ENCODE data around the gene SAP25.
A peak's percentile ranks its signal among the peaks of the same experiment; 100 is the strongest.
"Not testable (repeated sequence)": the region's sequence is repeated elsewhere in the genome, so short reads cannot be mapped to it uniquely, and the experiment has no call there.

Gene SAP25

GRCh38 chr7:100567751-100568175 is 5.9 kb downstream of the SAP25 start:
- H3K9ac ChIP-seq (ENCODE audit: insufficient read length, low read depth), result no peak overlapping the region
- H3K36me3 ChIP-seq (ENCODE audit: insufficient read depth, insufficient read length, low read length), result peaks cover 7% of the 10 kb centered on the region

DNA sequence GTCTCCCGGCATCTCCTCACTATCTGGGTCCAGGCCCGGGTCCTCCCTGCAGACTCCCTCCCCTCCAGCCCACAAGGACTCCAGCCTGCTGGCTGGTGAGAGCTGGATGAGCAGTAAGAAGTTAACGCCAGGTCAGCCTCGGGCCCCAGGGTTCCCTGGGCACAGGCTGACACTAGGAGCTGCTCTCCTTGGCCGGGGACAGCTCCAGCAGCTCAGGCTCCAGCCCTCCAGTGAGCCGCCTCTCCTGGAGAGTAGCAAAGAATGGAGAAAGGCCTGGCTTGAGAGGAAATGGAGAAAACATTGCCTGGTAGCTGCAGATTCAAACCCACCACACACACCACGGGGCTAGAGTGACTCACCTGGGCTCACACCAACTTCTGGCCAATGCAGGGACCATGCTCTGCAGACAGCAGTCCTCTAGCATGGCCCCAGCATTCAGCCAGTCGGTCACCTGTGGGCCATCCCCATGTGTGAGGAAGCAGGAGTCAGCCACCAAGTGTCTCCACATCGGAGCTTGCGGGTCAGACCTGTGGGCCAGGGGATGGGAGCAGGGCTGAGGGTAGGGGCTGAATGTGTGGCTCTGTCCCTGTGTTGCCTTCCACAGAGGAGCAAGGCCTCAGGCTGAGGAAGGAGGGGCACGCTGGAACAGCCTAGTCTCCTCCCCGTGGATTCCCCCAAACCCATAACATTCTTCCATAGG is 6.5 kb downstream of the SAP25 start:
- peaks cover 7% of the 10 kb centered on the region for H3K36me3 ChIP-seq (ENCODE audit: insufficient read depth, insufficient read length, low read length)
- H3K27me3 ChIP-seq (ENCODE audit: insufficient read depth, insufficient read length), result no peaks in the 10 kb centered on the region
- no peak for DNase-seq (ENCODE audit: low read depth, low spot score)
- peaks cover 18% of the 10 kb centered on the region for H3K4me1 ChIP-seq (ENCODE audit: insufficient read depth, insufficient read length)
- H3K9me3 ChIP-seq (ENCODE audit: insufficient read depth, low read length), result no peaks in the 10 kb centered on the region
- no peak overlapping the region for H3K4me3 ChIP-seq (ENCODE audit: insufficient read length, low read depth)
- no peak for TF ChIP-seq SUZ12 (IDR thresholded peaks at IDR 0.05; ENCODE audit: extremely low read depth, insufficient read depth, insufficient read length)
- no peak for TF ChIP-seq YY1 (IDR thresholded peaks at IDR 0.05; ENCODE audit: insufficient read depth, insufficient read length)
- no peak for TF ChIP-seq ZNF274 (IDR thresholded peaks at IDR 0.05; ENCODE audit: low read depth, low read length)
- peak overlapping the region; percentile 7 for H3K9ac ChIP-seq (ENCODE audit: insufficient read length, low read depth)

More at GRCh38 chr7:100567751-100568175, 5.9 kb downstream of the SAP25 start:
- Histone ChIP-seq H3K4me1 (ENCODE audit: insufficient read depth, insufficient read length) (peaks cover 19% of the 10 kb centered on the region), H3K9me3 (ENCODE audit: insufficient read depth, low read length) (no peaks in the 10 kb centered on the region), H3K4me3 (ENCODE audit: insufficient read length, low read depth) (no peak overlapping the region), H3K27me3 (ENCODE audit: insufficient read depth, insufficient read length) (no peaks in the 10 kb centered on the region)
- no peak for TF ChIP-seq YY1 (IDR thresholded peaks at IDR 0.05; ENCODE audit: insufficient read depth, insufficient read length)
- no peak for TF ChIP-seq SUZ12 (IDR thresholded peaks at IDR 0.05; ENCODE audit: extremely low read depth, insufficient read depth, insufficient read length)
- no peak for TF ChIP-seq ZNF274 (IDR thresholded peaks at IDR 0.05; ENCODE audit: low read depth, low read length)
- no peak for DNase-seq (ENCODE audit: low read depth, low spot score)

DNA sequence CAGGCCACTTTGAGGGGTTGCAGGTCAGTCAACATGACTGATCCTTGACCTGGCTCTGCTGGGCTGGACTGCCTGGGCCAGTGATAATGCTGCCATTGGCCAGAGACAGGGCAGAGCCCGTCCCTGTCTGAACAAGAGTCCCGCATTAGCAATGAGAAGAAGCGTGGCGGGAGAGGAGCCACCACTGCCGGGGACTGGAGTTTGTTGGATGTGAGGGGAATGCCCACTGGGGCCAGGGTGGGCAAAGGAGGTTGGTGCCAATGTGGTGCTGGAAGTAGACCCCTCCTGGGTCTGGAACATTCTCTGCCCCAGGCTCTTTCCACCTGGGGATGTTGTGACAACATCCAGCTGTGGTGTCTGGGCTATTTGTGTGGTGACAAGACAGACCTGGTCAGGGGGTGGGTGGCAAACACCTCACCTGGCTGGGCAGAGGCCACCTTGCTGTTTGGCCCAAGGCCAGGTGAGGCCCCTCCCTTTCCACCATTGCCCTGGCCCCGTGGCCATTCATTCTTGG is 7.6 kb downstream of the SAP25 start:
- Histone ChIP-seq H3K4me1 (ENCODE audit: insufficient read depth, insufficient read length) (peaks cover 14% of the 10 kb centered on the region), H3K9ac (ENCODE audit: insufficient read length, low read depth) (no peak overlapping the region), H3K9me3 (ENCODE audit: insufficient read depth, low read length) (no peaks in the 10 kb centered on the region), H3K4me3 (ENCODE audit: insufficient read length, low read depth) (no peak overlapping the region), H3K27me3 (ENCODE audit: insufficient read depth, insufficient read length) (no peaks in the 10 kb centered on the region), H3K36me3 (ENCODE audit: insufficient read depth, insufficient read length, low read length) (peaks cover 11% of the 10 kb centered on the region)
- no peak for DNase-seq (ENCODE audit: low read depth, low spot score)
- no peak for TF ChIP-seq ZNF274 (IDR thresholded peaks at IDR 0.05; ENCODE audit: low read depth, low read length)
- no peak for TF ChIP-seq YY1 (IDR thresholded peaks at IDR 0.05; ENCODE audit: insufficient read depth, insufficient read length)
- no peak for TF ChIP-seq SUZ12 (IDR thresholded peaks at IDR 0.05; ENCODE audit: extremely low read depth, insufficient read depth, insufficient read length)

DNA sequence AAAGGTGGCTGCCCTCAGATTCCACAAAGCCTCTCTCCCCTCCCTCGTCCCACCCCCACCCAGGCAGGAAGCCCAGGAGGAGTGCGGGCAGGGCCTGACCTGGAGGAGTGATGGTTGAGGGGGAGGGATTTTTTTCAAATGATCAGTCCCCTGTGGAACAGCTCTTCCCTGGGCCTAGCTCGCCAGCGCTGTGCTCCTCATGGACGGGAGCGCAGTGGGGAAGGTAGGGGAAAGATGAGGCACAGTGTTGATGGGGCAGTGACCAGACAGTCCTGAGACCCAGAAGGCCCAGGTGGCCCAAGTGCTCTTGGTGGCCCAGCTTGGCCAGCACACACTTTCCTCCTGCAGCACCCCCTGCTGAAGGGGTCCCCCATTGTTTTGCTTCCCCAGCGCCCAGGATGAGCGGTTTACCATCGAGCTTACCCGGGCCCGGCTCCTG is 8.5 kb downstream of the SAP25 start:
- peaks cover 13% of the 10 kb centered on the region for H3K4me1 ChIP-seq (ENCODE audit: insufficient read depth, insufficient read length)
- no peak overlapping the region for H3K9ac ChIP-seq (ENCODE audit: insufficient read length, low read depth)
- peaks cover 11% of the 10 kb centered on the region for H3K36me3 ChIP-seq (ENCODE audit: insufficient read depth, insufficient read length, low read length)
- no peak for DNase-seq (ENCODE audit: low read depth, low spot score)
- H3K4me3 ChIP-seq (ENCODE audit: insufficient read length, low read depth), result no peak overlapping the region
- TF ChIP-seq YY1 (IDR thresholded peaks at IDR 0.05; ENCODE audit: insufficient read depth, insufficient read length) (no peak), ZNF274 (IDR thresholded peaks at IDR 0.05; ENCODE audit: low read depth, low read length) (no peak), SUZ12 (IDR thresholded peaks at IDR 0.05; ENCODE audit: extremely low read depth, insufficient read depth, insufficient read length) (no peak)
- H3K27me3 ChIP-seq (ENCODE audit: insufficient read depth, insufficient read length), result no peaks in the 10 kb centered on the region
- H3K9me3 ChIP-seq (ENCODE audit: insufficient read depth, low read length), result no peaks in the 10 kb centered on the region

- peaks cover 11% of the 10 kb centered on the region for H3K36me3 ChIP-seq (ENCODE audit: insufficient read depth, insufficient read length, low read length)
- not testable (repeated sequence) for H3K9me3 ChIP-seq (ENCODE audit: insufficient read depth, low read length); H3K27me3 ChIP-seq (ENCODE audit: insufficient read depth, insufficient read length); H3K9ac ChIP-seq (ENCODE audit: insufficient read length, low read depth); H3K4me3 ChIP-seq (ENCODE audit: insufficient read length, low read depth); DNase-seq (ENCODE audit: low read depth, low spot score)
- peaks cover 13% of the 10 kb centered on the region for H3K4me1 ChIP-seq (ENCODE audit: insufficient read depth, insufficient read length)
Measured at GRCh38 chr7:100564405-100564804, 9.3 kb downstream of the SAP25 start.

- TF ChIP-seq YY1 (IDR thresholded peaks at IDR 0.05; ENCODE audit: insufficient read depth, insufficient read length), result no peak
- no peak for TF ChIP-seq SUZ12 (IDR thresholded peaks at IDR 0.05; ENCODE audit: extremely low read depth, insufficient read depth, insufficient read length)
- TF ChIP-seq ZNF274 (IDR thresholded peaks at IDR 0.05; ENCODE audit: low read depth, low read length), result no peak
- no peak overlapping the region for H3K4me3 ChIP-seq (ENCODE audit: insufficient read length, low read depth)
- peaks cover 11% of the 10 kb centered on the region for H3K36me3 ChIP-seq (ENCODE audit: insufficient read depth, insufficient read length, low read length)
- no peak overlapping the region for H3K9ac ChIP-seq (ENCODE audit: insufficient read length, low read depth)
- H3K4me1 ChIP-seq (ENCODE audit: insufficient read depth, insufficient read length), result peaks cover 10% of the 10 kb centered on the region
- peak; percentile 60 for DNase-seq (ENCODE audit: low read depth, low spot score)
- H3K9me3 ChIP-seq (ENCODE audit: insufficient read depth, low read length), result no peaks in the 10 kb centered on the region
- H3K27me3 ChIP-seq (ENCODE audit: insufficient read depth, insufficient read length), result no peaks in the 10 kb centered on the region
Measured at GRCh38 chr7:100563809-100564400, 9.8 kb downstream of the SAP25 start.

- Histone ChIP-seq H3K4me3 (ENCODE audit: insufficient read length, low read depth) (no peak overlapping the region), H3K9me3 (ENCODE audit: insufficient read depth, low read length) (no peaks in the 10 kb centered on the region), H3K9ac (ENCODE audit: insufficient read length, low read depth) (no peak overlapping the region), H3K27me3 (ENCODE audit: insufficient read depth, insufficient read length) (no peaks in the 10 kb centered on the region), H3K4me1 (ENCODE audit: insufficient read depth, insufficient read length) (peaks cover 5% of the 10 kb centered on the region), H3K36me3 (ENCODE audit: insufficient read depth, insufficient read length, low read length) (peaks cover 11% of the 10 kb centered on the region)
- TF ChIP-seq YY1 (IDR thresholded peaks at IDR 0.05; ENCODE audit: insufficient read depth, insufficient read length), result no peak
- TF ChIP-seq ZNF274 (IDR thresholded peaks at IDR 0.05; ENCODE audit: low read depth, low read length), result no peak
- no peak for TF ChIP-seq SUZ12 (IDR thresholded peaks at IDR 0.05; ENCODE audit: extremely low read depth, insufficient read depth, insufficient read length)
- DNase-seq (ENCODE audit: low read depth, low spot score), result no peak
Measured at GRCh38 chr7:100563100-100563564, 10.6 kb downstream of the SAP25 start.
